ENCODE data around the gene FOSL2.

DNA sequence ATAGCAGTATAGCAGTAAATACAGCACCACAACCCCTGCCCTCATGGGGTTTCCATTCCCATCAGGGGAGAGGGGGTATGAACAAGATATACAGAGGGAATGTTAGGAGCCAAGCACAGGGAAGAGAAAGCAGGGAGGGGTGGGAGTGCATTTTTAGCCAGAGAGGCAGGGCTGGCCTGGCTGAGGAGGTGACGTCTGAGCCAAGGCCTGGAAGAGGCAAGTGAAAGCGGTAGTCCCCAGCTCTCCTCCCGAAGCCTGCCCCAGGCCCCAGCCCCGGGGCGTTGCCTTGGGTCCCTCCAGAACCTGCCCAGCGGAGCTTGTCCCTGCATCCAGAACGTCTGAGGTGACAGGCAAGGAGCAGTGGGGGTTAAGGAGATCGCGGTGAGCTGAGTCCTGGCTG is 45.1 kb upstream of the FOSL2 start:
- TF ChIP-seq, protein P1, sequence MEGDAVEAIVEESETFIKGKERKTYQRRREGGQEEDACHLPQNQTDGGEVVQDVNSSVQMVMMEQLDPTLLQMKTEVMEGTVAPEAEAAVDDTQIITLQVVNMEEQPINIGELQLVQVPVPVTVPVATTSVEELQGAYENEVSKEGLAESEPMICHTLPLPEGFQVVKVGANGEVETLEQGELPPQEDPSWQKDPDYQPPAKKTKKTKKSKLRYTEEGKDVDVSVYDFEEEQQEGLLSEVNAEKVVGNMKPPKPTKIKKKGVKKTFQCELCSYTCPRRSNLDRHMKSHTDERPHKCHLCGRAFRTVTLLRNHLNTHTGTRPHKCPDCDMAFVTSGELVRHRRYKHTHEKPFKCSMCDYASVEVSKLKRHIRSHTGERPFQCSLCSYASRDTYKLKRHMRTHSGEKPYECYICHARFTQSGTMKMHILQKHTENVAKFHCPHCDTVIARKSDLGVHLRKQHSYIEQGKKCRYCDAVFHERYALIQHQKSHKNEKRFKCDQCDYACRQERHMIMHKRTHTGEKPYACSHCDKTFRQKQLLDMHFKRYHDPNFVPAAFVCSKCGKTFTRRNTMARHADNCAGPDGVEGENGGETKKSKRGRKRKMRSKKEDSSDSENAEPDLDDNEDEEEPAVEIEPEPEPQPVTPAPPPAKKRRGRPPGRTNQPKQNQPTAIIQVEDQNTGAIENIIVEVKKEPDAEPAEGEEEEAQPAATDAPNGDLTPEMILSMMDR (IDR thresholded peaks at IDR 0.05): no peak
- TF ChIP-seq ZFX (IDR thresholded peaks at IDR 0.05; ENCODE audit: borderline replicate concordance): no peak

Data from 22Rv1 (cell line).